Lower leg skin (tissue), 4 donors: ENCODE results near the gene CD9. TPM values are rescaled to one million over a fixed set of nuclear protein-coding genes. Genes with fewer than 3 reads are reported as not detected.

Source experiments
- DNase-seq, 2 donors: peaks; one replicate each; pipeline ENCODE4 v3.0.0-alpha.2; 2019; ENCODE audit warnings: low spot score in 2 of 2
- H3K4me3 ChIP-seq: fragments of 200-600 bp; sonication (generic); 2 replicates; pipeline ENCODE4 v1.5.1; 2017; ENCODE audit warnings: mild to moderate bottlenecking, low read depth; ENCODE audit not compliant: poor library complexity, severe bottlenecking
- POLR2A ChIP-seq, 2 donors: fragments of 450-650 bp; IDR thresholded peaks; one replicate each; pipeline ENCODE4 v1.6.1; 2016 to 2017; ENCODE audit warnings: antibody characterized with exemption in 2 of 2, mild to moderate bottlenecking in 1 of 2, moderate library complexity in 1 of 2
- WGBS, 2 donors: methylation state at CpG; one replicate each; pipeline ENCODE4 v1.1.5; 2018; 5-methylcytosine and 5-hydroxymethylcytosine counted together
- intact Hi-C: fragments of 100-400 bp; cut with DNase I; formaldehyde crosslinking; loops from one replicate; pipeline ENCODE4 v1.15.0; 2023; ENCODE audit warnings: low total_unique reads
- total RNA-seq, 4 donors: library from RNA; depleted of rRNA; stranded (reverse); fragments of >200 nt; gene quantifications; one replicate each; pipeline ENCODE4 v1.1.0, GENCODE V29; 2016
- TF ChIP-seq, protein P1 (sequence below), 3 donors: fragments of 450-650 bp; IDR thresholded peaks; one replicate each; pipeline ENCODE4 v1.5.1; 2016; ENCODE audit warnings: antibody characterized with exemption in 3 of 3, mild to moderate bottlenecking in 3 of 3, moderate library complexity in 2 of 3

Gene CD9
- total RNA-seq, 4 donors from 2014 or later: 378 to 494 (median 412) TPM

DNA sequence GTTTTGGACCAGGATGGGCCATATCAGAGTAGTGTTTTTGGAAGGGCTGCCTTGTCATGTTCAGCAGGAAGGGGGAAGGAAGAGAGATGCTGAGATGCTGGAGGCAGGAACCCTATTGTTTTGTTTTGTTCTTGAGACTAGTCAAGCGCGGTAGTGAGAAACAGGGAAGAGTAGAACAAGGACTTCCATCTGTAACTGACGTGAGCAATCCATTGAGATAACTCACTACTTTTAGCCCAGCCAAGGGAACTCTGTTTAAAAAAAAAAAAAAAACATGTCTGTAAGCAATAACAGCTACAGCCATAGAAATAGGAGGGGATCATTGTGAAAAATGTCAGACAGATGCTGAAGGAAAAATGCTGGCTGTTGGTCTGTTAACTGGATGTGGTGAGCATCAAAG, 34.0 kb downstream of the CD9 start:
- H3K4me3 ChIP-seq: no peak overlapping the region
- intact Hi-C loops: no loop called here
- 49 to 60% methylated on average over 3 of the region's 3 CpGs for WGBS, 2 donors
- DNase-seq: no peak
- TF ChIP-seq, protein P1, sequence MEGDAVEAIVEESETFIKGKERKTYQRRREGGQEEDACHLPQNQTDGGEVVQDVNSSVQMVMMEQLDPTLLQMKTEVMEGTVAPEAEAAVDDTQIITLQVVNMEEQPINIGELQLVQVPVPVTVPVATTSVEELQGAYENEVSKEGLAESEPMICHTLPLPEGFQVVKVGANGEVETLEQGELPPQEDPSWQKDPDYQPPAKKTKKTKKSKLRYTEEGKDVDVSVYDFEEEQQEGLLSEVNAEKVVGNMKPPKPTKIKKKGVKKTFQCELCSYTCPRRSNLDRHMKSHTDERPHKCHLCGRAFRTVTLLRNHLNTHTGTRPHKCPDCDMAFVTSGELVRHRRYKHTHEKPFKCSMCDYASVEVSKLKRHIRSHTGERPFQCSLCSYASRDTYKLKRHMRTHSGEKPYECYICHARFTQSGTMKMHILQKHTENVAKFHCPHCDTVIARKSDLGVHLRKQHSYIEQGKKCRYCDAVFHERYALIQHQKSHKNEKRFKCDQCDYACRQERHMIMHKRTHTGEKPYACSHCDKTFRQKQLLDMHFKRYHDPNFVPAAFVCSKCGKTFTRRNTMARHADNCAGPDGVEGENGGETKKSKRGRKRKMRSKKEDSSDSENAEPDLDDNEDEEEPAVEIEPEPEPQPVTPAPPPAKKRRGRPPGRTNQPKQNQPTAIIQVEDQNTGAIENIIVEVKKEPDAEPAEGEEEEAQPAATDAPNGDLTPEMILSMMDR (IDR thresholded peaks at IDR 0.05): no peak
- TF ChIP-seq POLR2A (IDR thresholded peaks at IDR 0.05): no peak

DNA sequence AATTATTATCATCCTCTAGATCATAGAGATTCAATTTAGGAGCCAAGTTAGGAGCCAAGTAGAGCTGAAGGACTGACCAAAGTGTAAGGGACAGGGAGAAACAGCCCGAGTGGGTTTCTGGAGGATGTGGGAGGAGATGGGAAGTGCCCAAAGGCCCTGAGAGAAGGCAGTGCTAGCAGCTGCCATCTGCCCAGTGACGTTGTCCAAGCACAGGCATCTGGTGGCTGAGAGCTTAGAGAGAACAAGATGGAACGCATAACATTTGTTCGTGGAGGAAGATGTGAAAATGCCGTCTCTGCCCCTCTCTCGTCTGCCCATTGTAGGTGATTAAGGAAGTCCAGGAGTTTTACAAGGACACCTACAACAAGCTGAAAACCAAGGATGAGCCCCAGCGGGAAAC, 34.7 kb downstream of the CD9 start:
- intact Hi-C loops: no loop called here
- no peak for DNase-seq
- WGBS, 2 donors: 75 to 80% methylated on average over 7 of the region's 7 CpGs
- no peak overlapping the region for H3K4me3 ChIP-seq
- TF ChIP-seq, protein P1 (IDR thresholded peaks at IDR 0.05): no peak
- TF ChIP-seq POLR2A (IDR thresholded peaks at IDR 0.05): no peak

DNA sequence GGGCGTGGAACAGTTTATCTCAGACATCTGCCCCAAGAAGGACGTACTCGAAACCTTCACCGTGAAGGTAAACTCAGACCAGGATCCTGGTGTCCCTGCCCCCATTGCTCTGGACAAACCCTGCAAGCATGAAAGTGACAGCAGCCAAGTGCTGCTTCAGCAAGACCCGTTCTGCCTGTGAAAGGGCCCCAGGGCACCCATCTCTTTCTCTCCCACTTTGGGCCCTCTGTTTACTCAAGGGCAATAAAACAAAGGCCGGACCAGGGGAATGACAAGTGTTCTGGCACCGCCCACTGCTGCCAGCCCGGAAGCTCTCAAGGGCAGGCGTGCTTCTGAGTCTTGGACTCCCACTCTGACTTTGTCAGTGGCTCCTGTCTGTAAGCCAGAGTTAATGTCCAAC, 35.3 kb downstream of the CD9 start:
- TF ChIP-seq POLR2A (IDR thresholded peaks at IDR 0.05): no peak
- TF ChIP-seq, protein P1 (IDR thresholded peaks at IDR 0.05): no peak
- WGBS, 2 donors: 62 to 70% methylated on average over 9 of the region's 9 CpGs
- intact Hi-C loops: no loop called here
- H3K4me3 ChIP-seq: no peak overlapping the region
- no peak for DNase-seq

DNA sequence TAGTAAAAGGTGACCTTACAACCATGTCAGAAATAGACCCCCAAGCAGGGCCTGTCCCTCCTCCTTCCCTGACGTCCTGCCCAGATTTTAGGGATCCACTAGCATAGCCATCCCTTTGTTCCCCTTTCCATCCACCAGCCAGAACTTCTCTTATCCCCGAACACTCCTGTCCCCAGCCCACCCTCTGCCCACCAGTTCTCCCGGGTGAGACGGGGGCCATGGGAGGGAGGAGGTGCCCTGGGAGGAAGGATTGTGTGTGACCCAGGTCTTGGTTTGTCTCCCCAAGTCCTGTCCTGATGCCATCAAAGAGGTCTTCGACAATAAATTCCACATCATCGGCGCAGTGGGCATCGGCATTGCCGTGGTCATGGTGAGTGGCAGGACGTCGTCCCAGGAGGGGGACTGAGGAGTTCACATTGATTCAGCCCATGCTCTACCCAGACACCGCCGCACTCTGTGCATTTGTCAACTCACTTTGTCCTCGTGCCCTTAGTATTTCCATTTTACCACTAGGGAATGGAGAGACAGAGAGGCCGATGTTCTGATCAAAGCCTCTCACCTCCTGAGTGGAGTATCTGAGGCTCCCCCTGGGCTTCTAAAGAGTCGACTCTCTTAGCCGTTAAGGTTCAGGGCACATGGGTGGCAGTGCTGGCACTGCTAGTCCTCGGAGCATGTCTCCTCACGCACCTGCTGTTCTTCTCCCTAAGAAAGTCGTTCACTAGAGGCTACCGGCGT, 35.9 kb downstream of the CD9 start:
- H3K4me3 ChIP-seq: no peak overlapping the region
- DNase-seq: no peak
- intact Hi-C loops: no loop called here
- WGBS, 2 donors: 84% methylated on average over 22 of the region's 22 CpGs
- TF ChIP-seq POLR2A (IDR thresholded peaks at IDR 0.05): no peak
- TF ChIP-seq, protein P1 (IDR thresholded peaks at IDR 0.05): no peak

DNA sequence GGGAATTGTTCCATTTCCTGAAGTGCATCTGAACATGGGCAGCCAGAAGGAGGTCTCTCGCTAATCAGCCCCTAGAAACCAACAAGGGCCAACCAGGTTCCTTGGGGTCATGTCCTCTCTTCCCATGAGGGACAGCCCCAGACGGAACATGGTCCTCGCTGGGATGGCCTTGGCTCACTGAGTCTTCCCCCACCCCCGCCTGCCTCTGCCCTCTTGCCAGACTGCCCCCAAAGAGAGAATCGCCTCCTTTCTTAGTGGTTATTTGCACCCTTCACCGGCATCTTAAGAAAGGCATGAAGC, 36.4 kb downstream of the CD9 start:
- no peak overlapping the region for H3K4me3 ChIP-seq
- 87 to 89% methylated on average over 6 of the region's 6 CpGs for WGBS, 2 donors
- TF ChIP-seq, protein P1 (IDR thresholded peaks at IDR 0.05): no peak
- TF ChIP-seq POLR2A (IDR thresholded peaks at IDR 0.05): no peak
- intact Hi-C loops: no loop called here
- no peak for DNase-seq

DNA sequence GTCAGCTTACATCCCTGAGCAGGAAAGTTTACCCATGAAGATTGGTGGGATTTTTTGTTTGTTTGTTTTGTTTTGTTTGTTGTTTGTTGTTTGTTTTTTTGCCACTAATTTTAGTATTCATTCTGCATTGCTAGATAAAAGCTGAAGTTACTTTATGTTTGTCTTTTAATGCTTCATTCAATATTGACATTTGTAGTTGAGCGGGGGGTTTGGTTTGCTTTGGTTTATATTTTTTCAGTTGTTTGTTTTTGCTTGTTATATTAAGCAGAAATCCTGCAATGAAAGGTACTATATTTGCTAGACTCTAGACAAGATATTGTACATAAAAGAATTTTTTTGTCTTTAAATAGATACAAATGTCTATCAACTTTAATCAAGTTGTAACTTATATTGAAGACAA, 37.6 kb downstream of the CD9 start:
- no peak overlapping the region for H3K4me3 ChIP-seq
- DNase-seq: no peak
- TF ChIP-seq POLR2A (IDR thresholded peaks at IDR 0.05): no peak
- TF ChIP-seq, protein P1 (IDR thresholded peaks at IDR 0.05): no peak
- 96 to 100% methylated on average over 1 of the region's 1 CpG for WGBS, 2 donors
- intact Hi-C loops: no loop called here
